Breast epithelium (tissue), 4 donors: ENCODE data around the gene DNAH10. TPM values are rescaled to one million over a fixed set of nuclear protein-coding genes. Genes with fewer than 3 reads are reported as not detected.

Experiments used
- DNase-seq, 2 donors: peaks; one replicate each; pipeline ENCODE4 v3.0.0-alpha.2; 2019; ENCODE audit warnings: low spot score in 2 of 2
- H3K27ac ChIP-seq, 2 donors: fragments of 200-600 bp; sonication (generic) in 1 of 2; one replicate each; pipeline ENCODE4 v1.5.1; 2016 to 2019; ENCODE audit warnings: mild to moderate bottlenecking in 1 of 2
- H3K27me3 ChIP-seq, 2 donors: fragments of 200-600 bp; sonication (generic) in 1 of 2; one replicate each; pipeline versions ENCODE4 v1.5.1 to v1.6.0; 2017 to 2019; ENCODE audit warnings: control low read depth in 1 of 2, mild to moderate bottlenecking in 1 of 2
- H3K36me3 ChIP-seq: fragments of 200-600 bp; one replicate; pipeline ENCODE4 v1.5.1; 2019
- H3K4me1 ChIP-seq, 2 donors: fragments of 200-600 bp; sonication (generic); one replicate each; pipeline ENCODE4 v1.5.1; 2016 to 2019; ENCODE audit warnings: control low read depth in 1 of 2
- H3K4me3 ChIP-seq, 3 donors: fragments of 200-600 bp; sonication (generic); 1 replicate in 2 of 3; 2 replicates in 1 of 3; pipeline ENCODE4 v1.5.1; 2016 to 2019; ENCODE audit warnings: mild to moderate bottlenecking in 3 of 3, moderate library complexity in 2 of 3
- H3K9me3 ChIP-seq, 2 donors: fragments of 200-600 bp; sonication (generic) in 1 of 2; one replicate each; pipeline ENCODE4 v1.5.1; 2016 to 2019; ENCODE audit warnings: control low read depth in 1 of 2
- CTCF ChIP-seq, 3 donors: fragments of 450-650 bp; IDR thresholded peaks; one replicate each; pipeline ENCODE4 v1.5.1; 2016 to 2017; ENCODE audit warnings: antibody characterized with exemption in 3 of 3, mild to moderate bottlenecking in 3 of 3, moderate library complexity in 3 of 3
- POLR2A ChIP-seq: fragments of 450-650 bp; IDR thresholded peaks from one replicate; pipeline ENCODE4 v1.6.1; 2016; ENCODE audit warnings: antibody characterized with exemption, mild to moderate bottlenecking, moderate library complexity
- POLR2AphosphoS5 ChIP-seq, 3 donors: sonication (generic); formaldehyde crosslinking; IDR thresholded peaks; one replicate each; pipeline ENCODE4 v1.6.1; 2017; ENCODE audit warnings: antibody characterized with exemption in 3 of 3
- intact Hi-C: fragments of 100-400 bp; cut with DNase I; formaldehyde crosslinking; loops from one replicate; pipeline ENCODE4 v1.15.1; 2023; ENCODE audit warnings: low total_unique reads
- total RNA-seq, 3 donors: library from RNA; depleted of rRNA; stranded (reverse); fragments of >200 nt; gene quantifications; one replicate each; pipeline ENCODE4 v1.1.0, GENCODE V29; 2016

The DNAH10 gene
- total RNA-seq, 3 donors from 2014 or later, result under 0.01 to 0.44 (median 0.33) TPM

- Histone ChIP-seq H3K4me1 (no peaks in the 10 kb centered on the region), H3K36me3 (no peaks in the 10 kb centered on the region), H3K27me3 (no peaks in the 10 kb centered on the region), H3K9me3 (no peaks in the 10 kb centered on the region), H3K27ac (no peak overlapping the region), H3K4me3 (no peak overlapping the region)
- TF ChIP-seq POLR2AphosphoS5 (IDR thresholded peaks at IDR 0.05) (no peak), POLR2A (no peak), CTCF (IDR thresholded peaks at IDR 0.05) (no peak)
- intact Hi-C loops, result no loop called here
- DNase-seq, result no peak
Measured at GRCh38 chr12:123951467-123951866, 189.4 kb downstream of the DNAH10 start.

- TF ChIP-seq POLR2AphosphoS5 (IDR thresholded peaks at IDR 0.05) (no peak), CTCF (IDR thresholded peaks at IDR 0.05) (no peak), POLR2A (no peak)
- H3K27ac ChIP-seq, result no peak overlapping the region
- DNase-seq, result no peak
- H3K36me3 ChIP-seq, result no peaks in the 10 kb centered on the region
- H3K27me3 ChIP-seq, result no peaks in the 10 kb centered on the region
- no peak overlapping the region for H3K4me3 ChIP-seq
- no peaks in the 10 kb centered on the region for H3K9me3 ChIP-seq
- H3K4me1 ChIP-seq, result no peaks in the 10 kb centered on the region
- intact Hi-C loops, result no loop called here
Measured at GRCh38 chr12:123952037-123952436, 189.9 kb downstream of the DNAH10 start.

- H3K27me3 ChIP-seq, result no peaks in the 10 kb centered on the region
- H3K4me1 ChIP-seq, result no peaks in the 10 kb centered on the region
- TF ChIP-seq POLR2A (no peak), POLR2AphosphoS5 (IDR thresholded peaks at IDR 0.05) (no peak), CTCF (IDR thresholded peaks at IDR 0.05) (no peak)
- no peaks in the 10 kb centered on the region for H3K36me3 ChIP-seq
- no peak overlapping the region for H3K4me3 ChIP-seq
- intact Hi-C loops, result no loop called here
- H3K9me3 ChIP-seq, result no peaks in the 10 kb centered on the region
- no peak overlapping the region for H3K27ac ChIP-seq
- no peak for DNase-seq
Measured at GRCh38 chr12:123954647-123955350, 192.7 kb downstream of the DNAH10 start.

- Histone ChIP-seq H3K27ac (no peak overlapping the region), H3K4me3 (no peak overlapping the region), H3K36me3 (no peaks in the 10 kb centered on the region), H3K4me1 (no peaks in the 10 kb centered on the region), H3K27me3 (no peaks in the 10 kb centered on the region), H3K9me3 (no peaks in the 10 kb centered on the region)
- TF ChIP-seq POLR2A, result no peak
- TF ChIP-seq CTCF (IDR thresholded peaks at IDR 0.05), result no peak
- TF ChIP-seq POLR2AphosphoS5 (IDR thresholded peaks at IDR 0.05), result no peak
- DNase-seq, result no peak
- intact Hi-C loops, result no loop called here
Measured at GRCh38 chr12:123956249-123956648, 194.1 kb downstream of the DNAH10 start.

- H3K36me3 ChIP-seq, result no peaks in the 10 kb centered on the region
- TF ChIP-seq CTCF (IDR thresholded peaks at IDR 0.05) (no peak), POLR2A (no peak), POLR2AphosphoS5 (IDR thresholded peaks at IDR 0.05) (no peak)
- DNase-seq, result no peak
- H3K9me3 ChIP-seq, result no peaks in the 10 kb centered on the region
- intact Hi-C loops, result no loop called here
- no peaks in the 10 kb centered on the region for H3K27me3 ChIP-seq
- H3K4me3 ChIP-seq, result no peak overlapping the region
- H3K27ac ChIP-seq, result no peak overlapping the region
- H3K4me1 ChIP-seq, result no peaks in the 10 kb centered on the region
Measured at GRCh38 chr12:123957196-123957595, 195.1 kb downstream of the DNAH10 start.
